ENCODE data around the gene HPSE2.

The HPSE2 gene

GRCh38 chr10:98423691-98424120 is 811.9 kb downstream of the HPSE2 start:
- DNase-seq: no peak

- DNase-seq: no peak
Observed at GRCh38 chr10:98422182-98422581, 813.5 kb downstream of the HPSE2 start.

GRCh38 chr10:98420786-98421185 is 814.9 kb downstream of the HPSE2 start:
- no peak for DNase-seq

GRCh38 chr10:98419469-98420261 is 816.0 kb downstream of the HPSE2 start:
- DNase-seq: no peak

- no peak for DNase-seq
Observed at GRCh38 chr10:98418665-98419468, 816.8 kb downstream of the HPSE2 start.

- no peak for DNase-seq
Observed at GRCh38 chr10:98417973-98418664, 817.5 kb downstream of the HPSE2 start.

- no peak for DNase-seq
Observed at GRCh38 chr10:98417481-98417959, 818.1 kb downstream of the HPSE2 start.

GRCh38 chr10:98416606-98417388 is 818.9 kb downstream of the HPSE2 start:
- no peak for DNase-seq

- no peak for DNase-seq
Observed at GRCh38 chr10:98415731-98416119, 819.9 kb downstream of the HPSE2 start.

- DNase-seq: peak; percentile 37
Observed at GRCh38 chr10:98414932-98415730, 820.5 kb downstream of the HPSE2 start, which contains the start of gene PYROXD2. TSS of gene PYROXD2 (minus strand) at chr10:98415182. CDS start at chr10:98415135, 47 bp downstream.

GRCh38 chr10:98414578-98414931 is 821.1 kb downstream of the HPSE2 start:
- no peak for DNase-seq

GRCh38 chr10:98411768-98412167 is 823.9 kb downstream of the HPSE2 start:
- no peak for DNase-seq

GRCh38 chr10:98411166-98411565 is 824.5 kb downstream of the HPSE2 start:
- no peak for DNase-seq

GRCh38 chr10:98410759-98411158 is 824.9 kb downstream of the HPSE2 start:
- no peak for DNase-seq

- no peak for DNase-seq
Observed at GRCh38 chr10:98410135-98410743, 825.4 kb downstream of the HPSE2 start.

- no peak for DNase-seq
Observed at GRCh38 chr10:98408799-98409198, 826.9 kb downstream of the HPSE2 start.

- no peak for DNase-seq
Observed at GRCh38 chr10:98407744-98408241, 827.9 kb downstream of the HPSE2 start.
